DND-41 (cell line): ENCODE data around the gene C3orf20.

Experiments used
- ATAC-seq: fragments of 200-7000 bp; cut with Tn5 transposase; 3 replicates; pipeline ENCODE4 v1.9.1; 2021; ENCODE audit warnings: low read depth; ENCODE audit not compliant: insufficient read depth
- DNase-seq: peaks from one replicate; pipeline ENCODE4 v3.0.0-alpha.2; 2020
- H2AFZ ChIP-seq: 2 replicates; pipeline ENCODE4 v1.6.0; 2012; ENCODE audit warnings: low read depth, low read length
- H3K27ac ChIP-seq: 2 replicates; pipeline ENCODE4 v1.5.1; 2012; ENCODE audit warnings: low read length, inconsistent platforms
- H3K27me3 ChIP-seq: fragments of 200-600 bp; sonication (generic); 2 replicates; pipeline ENCODE4 v1.6.0; 2012; ENCODE audit warnings: low read length, mild to moderate bottlenecking, inconsistent platforms; ENCODE audit not compliant: insufficient read depth, poor library complexity
- H3K36me3 ChIP-seq: 2 replicates; pipeline ENCODE4 v1.5.1; 2012; ENCODE audit warnings: low read length, inconsistent platforms; ENCODE audit not compliant: insufficient read depth
- H3K4me1 ChIP-seq: 2 replicates; pipeline ENCODE4 v1.5.1; 2012; ENCODE audit warnings: mild to moderate bottlenecking, low read length; ENCODE audit not compliant: insufficient read depth
- H3K4me2 ChIP-seq: 2 replicates; pipeline ENCODE4 v1.6.0; 2012; ENCODE audit warnings: mild to moderate bottlenecking, moderate library complexity, low read length, inconsistent platforms; ENCODE audit not compliant: insufficient read depth
- H3K4me3 ChIP-seq, 2 experiments: fragments of 200-600 bp in 1 of 2; shearing (Covaris generic) in 1 of 2; 2 replicates each; pipeline ENCODE4 v1.5.1; 2012 to 2016; ENCODE audit warnings: inconsistent platforms in 2 of 2, low read length in 2 of 2, mild to moderate bottlenecking in 2 of 2, low read depth in 1 of 2, moderate library complexity in 1 of 2
- H3K79me2 ChIP-seq: 2 replicates; pipeline ENCODE4 v1.6.0; 2012; ENCODE audit warnings: low read length, inconsistent platforms; ENCODE audit not compliant: insufficient read depth
- H3K9ac ChIP-seq: 2 replicates; pipeline ENCODE4 v1.6.0; 2012; ENCODE audit warnings: low read depth, mild to moderate bottlenecking, inconsistent platforms, low read length, moderate library complexity
- H3K9me3 ChIP-seq: 2 replicates; pipeline ENCODE4 v1.5.1; 2012; ENCODE audit warnings: low read length, moderate library complexity, mild to moderate bottlenecking, inconsistent platforms; ENCODE audit not compliant: insufficient read depth, severe bottlenecking
- H4K20me1 ChIP-seq: 2 replicates; pipeline ENCODE4 v1.6.0; 2012; ENCODE audit warnings: low read length; ENCODE audit not compliant: insufficient read depth
- CTCF ChIP-seq: IDR thresholded peaks from 2 replicates; pipeline ENCODE4 v1.5.1; 2012; ENCODE audit warnings: borderline replicate concordance, low read length, moderate library complexity, mild to moderate bottlenecking; ENCODE audit not compliant: poor library complexity, severe bottlenecking; ENCODE audit errors: extremely low read depth
- EZH2 ChIP-seq: IDR thresholded peaks from 3 replicates; pipeline ENCODE4 v1.6.1; 2012; ENCODE audit warnings: borderline replicate concordance, low read depth, mild to moderate bottlenecking, moderate library complexity, low read length, inconsistent platforms; ENCODE audit not compliant: severe bottlenecking

C3orf20 gene

DNA sequence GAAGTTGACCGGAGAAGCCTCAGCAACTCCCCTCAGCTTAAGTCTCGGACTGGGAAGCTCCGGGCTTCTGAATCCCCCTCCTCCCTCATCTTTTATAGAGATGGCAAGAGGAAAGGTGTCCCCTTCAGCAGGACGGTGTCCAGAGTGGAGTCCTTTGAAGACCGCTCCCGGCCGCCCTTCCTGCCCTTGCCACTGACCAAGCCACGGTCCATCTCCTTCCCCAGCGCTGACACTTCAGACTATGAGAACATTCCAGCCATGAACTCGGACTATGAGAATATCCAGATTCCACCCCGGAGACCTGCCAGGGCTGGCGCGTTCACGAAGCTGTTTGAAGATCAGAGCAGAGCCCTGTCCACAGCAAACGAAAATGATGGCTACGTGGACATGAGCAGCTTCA, 146.2 kb downstream of the C3orf20 start:
- Histone ChIP-seq H3K79me2 (no peaks in the 10 kb centered on the region), H4K20me1 (no peaks in the 10 kb centered on the region), H3K9me3 (no peaks in the 10 kb centered on the region), H3K4me1 (no peaks in the 10 kb centered on the region), H2AFZ (no peak overlapping the region), H3K27ac (no peak overlapping the region), H3K4me3 (no peak overlapping the region), H3K4me2 (no peak overlapping the region), H3K36me3 (no peaks in the 10 kb centered on the region), H3K27me3 (no peaks in the 10 kb centered on the region), H3K9ac (no peak overlapping the region)
- ATAC-seq (no peak), DNase-seq (no peak)
- no peak for TF ChIP-seq EZH2
- TF ChIP-seq CTCF = no peak

- Histone ChIP-seq H3K79me2 (no peaks in the 10 kb centered on the region), H3K4me3 (no peak overlapping the region), H3K4me1 (no peaks in the 10 kb centered on the region), H3K36me3 (no peaks in the 10 kb centered on the region), H3K9me3 (no peaks in the 10 kb centered on the region), H3K4me2 (no peak overlapping the region), H4K20me1 (no peaks in the 10 kb centered on the region), H3K9ac (no peak overlapping the region), H3K27ac (no peak overlapping the region), H2AFZ (no peak overlapping the region), H3K27me3 (no peaks in the 10 kb centered on the region)
- TF ChIP-seq CTCF = no peak
- no peak for TF ChIP-seq EZH2
- no peak for DNase-seq
- ATAC-seq = no peak
These were observed 147.2 kb downstream of the C3orf20 start for GRCh38 chr3:14822134-14822533.
